SK-N-SH (cell line): ENCODE results near the gene COL24A1.
"Not testable (repeated sequence)": the region's sequence is repeated elsewhere in the genome, so short reads cannot be mapped to it uniquely, and the experiment has no call there.

Experiments
- CTCF ChIP-seq: fragments of 200-600 bp; sonication (generic); IDR thresholded peaks from 2 replicates; pipeline ENCODE4 v1.6.1; 2017; ENCODE audit warnings: antibody characterized with exemption, mild to moderate bottlenecking, moderate library complexity
- EZH2phosphoT487 ChIP-seq: fragments of 200-600 bp; sonication (generic); IDR thresholded peaks from 2 replicates; pipeline ENCODE4 v1.6.1; 2017; ENCODE audit warnings: low read depth, mixed run types, mild to moderate bottlenecking, antibody characterized with exemption, moderate library complexity, borderline replicate concordance
- TCF12 ChIP-seq: IDR thresholded peaks from 2 replicates; pipeline ENCODE4 v1.4.0; 2012

DNA sequence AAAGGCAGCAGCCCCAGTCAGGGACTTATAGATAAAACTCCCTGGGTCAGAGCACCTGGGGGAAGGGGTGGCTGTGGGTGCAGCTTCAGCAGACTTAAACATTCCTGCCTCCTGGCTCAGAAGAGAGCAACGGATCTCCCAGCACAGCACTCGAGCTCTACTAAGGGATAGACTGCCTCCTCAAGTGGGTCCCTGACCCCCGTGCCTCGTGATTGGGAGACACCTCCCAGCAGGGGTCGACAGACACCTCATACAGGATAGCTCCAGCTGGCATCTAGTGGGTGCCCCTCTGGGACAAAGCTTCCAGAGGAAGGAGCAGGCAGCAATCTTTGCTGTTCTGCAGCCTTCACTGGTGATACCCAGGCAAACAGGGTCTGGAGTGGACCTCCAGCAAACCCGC is 84.1 kb downstream of the COL24A1 start:
- not testable (repeated sequence) for TF ChIP-seq CTCF, TCF12, EZH2phosphoT487
